NB4 (cell line): ENCODE results near the gene NUBP2.
A peak's percentile ranks its signal among the peaks of the same experiment; 100 is the strongest.

Experiments used
- CTCF ChIP-seq: IDR thresholded peaks from one replicate; pipeline ENCODE4 v1.5.1; 2012; ENCODE audit warnings: low read depth, low read length
- MAX ChIP-seq: IDR thresholded peaks from 2 replicates; pipeline ENCODE4 v1.6.1; 2011; ENCODE audit warnings: low read depth, low read length
- MYC ChIP-seq: IDR thresholded peaks from 2 replicates; pipeline ENCODE4 v1.6.1; 2011; ENCODE audit warnings: low read depth, low read length
- POLR2A ChIP-seq: IDR thresholded peaks from 2 replicates; pipeline ENCODE4 v1.6.1; 2011; ENCODE audit warnings: mild to moderate bottlenecking; ENCODE audit not compliant: insufficient read length; ENCODE audit errors: extremely low read depth

GRCh38 chr16:1772362-1772907, 10.3 kb upstream of the NUBP2 start, which contains the start of gene EME2:
- TF ChIP-seq CTCF (no peak), MYC (no peak; the same call in 1 of the 2 replicates), POLR2A (no peak), MAX (peak; percentile 49; the same call in 1 of the 2 replicates)
